ENCODE measurements around the gene TTF2.

DNA sequence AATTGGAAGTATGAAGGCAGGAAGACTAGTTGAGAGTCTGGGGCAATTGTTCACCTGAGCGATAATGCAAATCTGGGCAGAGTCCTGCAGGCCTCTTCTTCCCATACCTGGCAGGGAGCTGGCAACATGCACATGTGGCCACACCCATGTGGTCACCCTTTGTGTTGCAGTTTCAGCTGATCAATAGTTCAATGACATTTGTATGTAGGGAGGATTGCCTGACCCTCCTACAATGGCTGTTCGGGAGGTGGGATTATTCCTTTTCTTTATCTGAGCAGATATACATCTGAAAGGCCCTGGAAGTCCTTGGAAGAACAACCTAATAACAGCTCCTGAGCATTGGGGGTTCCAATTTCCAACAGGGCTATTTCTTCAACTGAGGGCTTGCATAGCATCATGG is 76.6 kb downstream of the TTF2 start:
- TF ChIP-seq POLR2A (IDR thresholded peaks at IDR 0.05) (no peak), CTCF (IDR thresholded peaks at IDR 0.05) (no peak)
